GM21825 (cell line): ENCODE data around the gene HHLA2.
A peak's percentile ranks its signal among the peaks of the same experiment; 100 is the strongest.
"Not testable (repeated sequence)": the region's sequence is repeated elsewhere in the genome, so short reads cannot be mapped to it uniquely, and the experiment has no call there.

ENCODE experiments used
- ATAC-seq: cut with Tn5 transposase; IDR thresholded peaks from one replicate; pipeline ENCODE4 v1.9.1; 2021; ENCODE audit warnings: mild to moderate bottlenecking, moderate library complexity; ENCODE audit not compliant: unreplicated experiment

The HHLA2 gene

DNA sequence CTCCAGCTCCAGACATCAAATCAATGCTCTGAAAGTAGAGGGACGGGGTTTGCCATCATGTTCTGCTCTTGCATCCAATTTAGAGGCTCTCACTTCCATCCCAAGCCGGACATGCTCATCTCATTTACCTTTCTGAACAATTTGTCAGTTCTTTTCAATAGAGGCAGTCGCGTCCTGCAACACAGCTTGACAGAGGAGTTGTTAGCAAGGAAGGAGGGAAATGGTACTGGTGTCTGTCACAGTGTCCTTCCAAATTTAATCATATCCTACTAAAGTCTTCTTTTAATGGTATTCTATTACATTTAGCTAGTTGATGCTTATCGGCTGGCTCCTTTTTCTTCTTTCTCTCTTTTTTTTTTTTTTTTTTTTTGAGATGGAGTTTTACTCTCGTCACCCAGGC is 45.6 kb downstream of the HHLA2 start:
- no peak for ATAC-seq

GRCh38 chr3:108342837-108343486 is 46.6 kb downstream of the HHLA2 start:
- ATAC-seq, result peak; percentile 65

- ATAC-seq, result no peak
These were observed 47.1 kb downstream of the HHLA2 start for GRCh38 chr3:108343491-108343890.

DNA sequence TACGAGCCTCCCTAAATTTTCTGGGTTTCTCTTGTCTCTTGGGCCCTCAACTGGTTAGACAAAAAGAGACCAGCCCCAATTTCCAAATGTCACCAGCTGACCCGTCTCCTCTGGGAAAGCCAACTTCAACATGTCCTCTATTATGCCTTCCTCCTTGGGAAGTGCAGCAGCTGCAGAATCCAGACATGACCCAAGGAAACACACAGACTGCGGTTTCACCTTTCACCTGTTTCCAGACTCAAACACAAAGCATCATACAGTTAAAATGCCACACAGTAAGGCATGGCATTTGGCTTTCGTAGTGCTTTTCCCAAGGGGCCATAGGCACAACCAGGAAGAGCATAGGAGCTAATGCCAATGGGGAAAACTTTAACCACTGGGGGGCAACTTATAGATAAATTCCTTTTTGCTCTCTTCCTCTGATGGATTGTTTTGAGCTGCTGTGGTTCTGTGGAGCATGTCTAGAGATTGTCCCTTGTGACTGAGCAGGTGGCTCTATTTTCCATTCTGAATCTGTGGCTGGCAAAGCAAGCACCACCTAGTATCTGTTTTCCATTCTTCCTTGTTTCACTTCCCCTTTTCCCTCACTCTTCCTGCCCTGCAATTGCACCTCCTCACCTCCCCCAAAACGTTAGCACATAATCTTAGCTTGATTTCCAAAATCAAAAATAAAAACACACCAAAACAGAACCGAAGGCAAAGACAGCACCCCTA is 49.3 kb downstream of the HHLA2 start:
- ATAC-seq, result no peak

DNA sequence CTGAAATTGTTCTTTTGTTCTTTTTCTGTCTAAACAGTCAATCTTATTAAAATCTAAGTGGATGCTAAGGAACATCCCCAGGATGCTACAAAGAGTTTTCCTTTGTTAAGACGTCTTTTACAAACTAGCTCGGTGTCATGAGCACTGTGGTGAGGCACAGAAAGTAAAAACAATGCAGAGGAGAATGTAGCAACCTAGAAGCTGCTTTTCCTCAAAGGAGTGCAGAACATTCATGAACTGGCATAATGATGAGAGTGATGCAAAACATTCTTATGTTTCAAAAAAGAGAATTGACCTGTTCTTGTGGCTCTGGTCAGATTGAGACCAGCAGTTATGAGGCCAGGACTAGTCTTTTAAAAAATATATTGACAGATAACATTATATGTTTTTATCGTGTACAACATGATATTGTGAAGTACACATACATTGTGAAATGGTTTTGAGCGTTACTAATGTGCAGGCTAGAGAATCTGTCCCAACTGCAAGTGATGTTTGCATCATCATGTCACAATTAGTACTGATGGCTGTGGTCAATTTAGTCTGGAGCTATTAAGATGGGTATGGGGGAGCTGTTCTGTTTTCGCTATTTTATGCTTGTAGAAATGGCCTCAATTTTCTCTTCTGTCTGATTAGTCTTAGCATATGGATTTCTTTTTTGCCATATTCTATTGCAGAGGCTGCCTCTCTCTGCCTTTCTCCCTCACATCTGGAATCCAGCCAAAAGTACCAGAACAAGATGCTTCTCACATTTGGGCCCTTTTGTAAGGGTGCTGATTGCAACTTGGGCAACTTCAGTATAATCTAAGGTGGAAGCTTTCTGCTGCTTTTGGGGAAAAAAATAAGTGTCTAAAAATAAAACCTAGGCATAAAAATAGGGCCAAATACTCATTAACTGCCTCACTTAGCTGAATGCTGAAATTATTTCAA is 50.2 kb downstream of the HHLA2 start:
- ATAC-seq, result no peak

GRCh38 chr3:108352176-108352575 is 55.8 kb downstream of the HHLA2 start:
- no peak for ATAC-seq

DNA sequence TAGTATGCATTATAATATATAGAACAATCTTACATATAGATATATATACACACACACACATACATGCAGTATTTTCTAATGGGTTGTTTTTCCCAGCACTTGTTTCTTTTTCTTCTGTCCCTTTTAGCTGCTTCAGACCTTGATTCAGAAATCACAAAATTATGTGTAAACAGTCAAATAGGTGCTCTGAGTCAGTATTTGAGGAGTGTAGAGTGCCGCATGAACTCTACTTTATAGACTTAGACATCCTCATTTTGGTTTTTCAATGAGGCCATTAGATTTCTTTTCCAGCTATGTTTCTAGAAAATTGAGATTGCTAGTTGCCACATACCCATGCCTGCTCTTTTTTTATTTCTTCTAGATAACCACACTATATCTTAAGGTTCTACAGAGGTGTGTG is 58.2 kb downstream of the HHLA2 start:
- ATAC-seq, result no peak

GRCh38 chr3:108357042-108357441 is 60.7 kb downstream of the HHLA2 start:
- no peak for ATAC-seq

DNA sequence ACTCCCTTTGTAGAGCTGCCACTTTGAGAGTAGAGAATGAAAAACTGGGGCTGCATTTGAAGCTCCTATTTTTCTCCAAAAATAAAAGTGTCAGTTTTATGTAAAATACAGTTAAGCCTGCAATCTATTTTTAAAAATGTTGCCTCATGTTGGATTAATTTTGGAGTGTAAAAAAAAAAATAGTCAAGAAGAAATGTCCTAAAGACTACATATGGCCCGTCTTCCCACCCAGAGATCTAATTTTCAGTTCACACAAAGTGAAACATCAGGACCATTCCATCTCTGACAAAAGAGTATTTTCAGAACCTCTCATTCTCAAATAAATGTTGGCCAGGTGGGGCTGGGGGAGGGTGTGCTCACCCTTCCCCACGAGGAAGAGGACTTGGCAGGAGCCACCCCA is 62.7 kb downstream of the HHLA2 start:
- ATAC-seq, result no peak

GRCh38 chr3:108376026-108376425 is 79.7 kb downstream of the HHLA2 start:
- no peak for ATAC-seq

- ATAC-seq, result no peak
These were observed 81.0 kb downstream of the HHLA2 start for GRCh38 chr3:108377384-108377783.

- no peak for ATAC-seq
These were observed 82.0 kb downstream of the HHLA2 start for GRCh38 chr3:108378153-108378951.

DNA sequence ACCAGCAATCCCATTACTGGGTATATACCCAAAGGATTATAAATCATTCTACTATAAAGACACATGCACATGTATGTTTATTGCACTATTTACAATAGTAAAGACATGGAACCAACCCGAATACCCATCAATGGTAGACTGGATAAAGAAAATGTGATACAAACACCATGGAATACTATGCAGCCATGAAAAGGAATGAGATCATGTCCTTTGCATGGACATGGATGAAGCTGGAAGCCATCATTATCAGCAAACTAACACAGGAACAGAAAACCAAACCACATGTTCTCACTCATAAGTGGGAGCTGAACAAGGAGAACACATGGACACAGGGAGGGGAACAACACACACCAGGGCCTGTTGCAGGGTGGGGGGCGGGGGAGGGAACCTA is 82.6 kb downstream of the HHLA2 start:
- ATAC-seq, result not testable (repeated sequence)

DNA sequence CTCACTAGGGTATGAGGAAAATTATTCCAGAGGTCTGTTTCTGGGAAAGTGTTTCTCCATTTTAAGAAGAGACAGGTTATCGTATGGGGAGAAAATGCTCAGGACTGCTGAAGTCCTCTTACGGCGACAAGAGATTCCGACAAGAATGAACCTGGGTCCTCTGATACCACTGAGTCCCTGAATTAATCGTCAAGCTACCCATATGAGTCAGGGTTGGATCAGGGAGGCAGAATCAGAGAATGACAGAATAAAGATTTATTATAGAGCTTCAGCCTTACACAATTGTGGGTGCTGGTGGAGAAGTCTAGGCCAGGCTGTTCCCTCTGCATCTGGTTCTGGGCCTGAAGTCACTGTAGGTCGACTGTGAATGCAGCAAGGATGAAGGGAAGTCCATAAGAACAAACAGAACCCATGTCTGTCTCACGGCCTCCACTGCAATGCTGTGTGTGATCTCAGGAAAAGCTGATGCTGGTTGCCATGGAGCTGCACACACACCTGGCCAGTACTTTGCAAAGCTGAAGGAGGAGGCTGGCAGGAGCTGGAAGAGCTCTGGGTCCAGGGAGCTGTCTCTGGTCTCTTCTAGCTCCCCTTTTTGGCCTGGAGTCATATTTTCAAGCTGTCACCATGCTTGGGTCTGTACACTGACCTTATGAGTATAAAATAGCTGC is 83.9 kb downstream of the HHLA2 start:
- no peak for ATAC-seq

DNA sequence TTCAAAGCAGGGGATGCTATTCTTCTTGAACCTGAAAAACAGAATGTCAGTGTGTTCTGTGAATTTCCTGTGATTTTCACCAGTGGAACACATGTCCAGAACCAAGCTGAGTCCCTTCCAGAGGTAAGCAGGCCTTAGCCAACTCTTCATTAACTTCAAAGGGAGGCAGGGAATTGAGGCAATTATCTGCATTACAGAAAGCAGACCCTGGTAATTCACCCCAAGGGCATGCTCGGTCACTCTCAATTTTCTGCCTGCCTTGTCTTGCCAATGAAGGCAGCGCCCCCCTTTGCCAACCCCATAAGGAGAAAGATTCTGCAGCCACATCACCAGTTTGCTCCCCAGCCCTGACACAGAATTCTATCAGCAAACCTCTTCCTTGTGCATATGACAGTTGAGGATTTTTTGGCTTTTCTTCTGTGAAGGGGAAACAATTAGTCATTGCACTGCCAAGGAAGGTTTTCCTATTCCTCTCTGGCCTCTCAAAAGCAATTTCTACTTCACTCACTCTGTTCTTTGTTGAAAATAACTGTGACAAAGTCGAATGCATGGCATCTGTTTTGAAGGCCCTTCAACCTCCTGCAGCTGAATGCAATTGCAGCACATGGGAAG is 85.3 kb downstream of the HHLA2 start:
- ATAC-seq, result no peak

DNA sequence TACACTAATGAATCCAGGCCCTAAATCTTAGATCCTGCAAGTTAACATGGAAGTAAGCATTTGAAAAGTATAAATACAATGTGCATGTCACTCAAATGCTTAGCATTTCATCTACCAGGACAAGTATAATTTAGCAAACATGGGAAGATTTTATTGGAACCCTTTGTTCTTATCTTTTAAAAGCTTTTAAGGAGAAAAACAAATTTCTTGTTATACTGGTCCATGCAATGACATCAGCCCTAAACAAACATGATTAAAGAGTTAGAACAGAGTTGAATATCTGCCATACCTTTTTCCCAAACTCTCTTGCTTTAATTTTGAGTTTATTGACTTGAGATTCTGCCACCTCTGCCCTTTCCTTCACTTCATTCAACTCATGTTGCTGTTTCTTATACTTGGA is 87.0 kb downstream of the HHLA2 start:
- no peak for ATAC-seq

DNA sequence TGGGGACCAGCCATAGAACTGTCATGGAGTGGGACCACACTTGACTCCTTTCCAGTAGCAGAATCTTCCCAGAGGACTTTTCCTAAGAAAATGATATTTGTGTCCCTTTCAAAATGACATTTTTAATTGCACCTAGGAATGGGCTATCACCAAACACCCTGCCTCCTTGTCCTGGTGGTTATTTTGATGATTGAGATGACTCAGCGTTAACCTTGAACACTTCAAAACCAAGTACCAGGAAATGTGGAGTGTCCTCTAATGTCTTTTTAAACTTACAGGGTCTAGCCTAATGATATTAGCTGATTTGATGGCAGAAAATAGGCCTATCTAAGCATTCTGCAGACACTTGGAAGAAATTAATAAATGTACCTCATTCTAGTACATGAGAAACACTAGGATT is 90.7 kb downstream of the HHLA2 start:
- no peak for ATAC-seq

- ATAC-seq, result peak; percentile 83
These were observed 92.1 kb downstream of the HHLA2 start for GRCh38 chr3:108388136-108389132.

GRCh38 chr3:108389372-108389771 is 93.0 kb downstream of the HHLA2 start:
- ATAC-seq, result no peak
